Neutrophil (primary cell): ENCODE results near the gene FRMPD4.

Experiments
- H3K27ac ChIP-seq: fragments of 200-600 bp; sonication (generic); 2 replicates; pipeline ENCODE4 v1.5.1; 2016; ENCODE audit warnings: mild to moderate bottlenecking, moderate library complexity
- H3K27me3 ChIP-seq: fragments of 200-600 bp; sonication (generic); 2 replicates; pipeline ENCODE4 v1.6.0; 2016; ENCODE audit warnings: mild to moderate bottlenecking
- H3K36me3 ChIP-seq: fragments of 200-600 bp; sonication (generic); 2 replicates; pipeline ENCODE4 v1.5.1; 2017
- H3K4me1 ChIP-seq, 2 experiments: fragments of 200-600 bp in 1 of 2; sonication (generic) in 1 of 2; 1 replicate in 1 of 2; 2 replicates in 1 of 2; pipeline versions ENCODE4 v1.5.1 to v1.6.1; 2013 to 2016; ENCODE audit warnings: low read depth in 1 of 2, low read length in 1 of 2, mild to moderate bottlenecking in 1 of 2, moderate library complexity in 1 of 2; ENCODE audit not compliant: control insufficient read depth in 1 of 2, insufficient read depth in 1 of 2
- H3K4me3 ChIP-seq, 2 experiments: fragments of 200-600 bp in 1 of 2; sonication (generic) in 1 of 2; 1 replicate in 1 of 2; 2 replicates in 1 of 2; pipeline ENCODE4 v1.5.1; 2013 to 2016; ENCODE audit warnings: low read depth in 1 of 2, low read length in 1 of 2, mild to moderate bottlenecking in 1 of 2, moderate library complexity in 1 of 2
- H3K9me3 ChIP-seq: fragments of 200-600 bp; sonication (generic); 2 replicates; pipeline ENCODE4 v1.5.1; 2016
- CTCF ChIP-seq: fragments of 200-600 bp; sonication (generic); IDR thresholded peaks from 2 replicates; pipeline ENCODE4 v1.5.1; 2016; ENCODE audit warnings: antibody characterized with exemption

Gene FRMPD4

DNA sequence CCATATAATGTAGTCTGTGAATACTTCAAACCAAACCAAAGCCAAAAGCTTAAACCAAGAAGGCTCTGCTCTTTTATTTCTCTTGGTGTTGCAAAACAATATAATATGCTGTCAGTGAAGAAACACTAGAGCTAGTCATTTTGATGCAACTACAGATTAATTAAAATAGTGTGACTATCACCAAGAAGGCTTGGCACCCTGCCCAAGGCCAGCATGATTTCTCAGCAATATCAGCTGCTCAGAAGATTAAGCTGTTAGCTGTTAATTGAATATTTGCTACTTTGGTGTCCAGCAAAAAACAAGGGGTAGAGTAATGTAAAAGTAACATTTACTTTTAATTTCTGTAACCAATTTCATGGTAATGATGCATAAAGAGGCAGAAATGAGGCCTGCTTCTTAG, 548.1 kb downstream of the FRMPD4 start:
- Histone ChIP-seq H3K4me1 (no peaks in the 10 kb centered on the region), H3K9me3 (no peaks in the 10 kb centered on the region), H3K27ac (no peak overlapping the region), H3K4me3 (no peak overlapping the region), H3K27me3 (no peaks in the 10 kb centered on the region), H3K36me3 (no peaks in the 10 kb centered on the region)
- TF ChIP-seq CTCF: no peak

DNA sequence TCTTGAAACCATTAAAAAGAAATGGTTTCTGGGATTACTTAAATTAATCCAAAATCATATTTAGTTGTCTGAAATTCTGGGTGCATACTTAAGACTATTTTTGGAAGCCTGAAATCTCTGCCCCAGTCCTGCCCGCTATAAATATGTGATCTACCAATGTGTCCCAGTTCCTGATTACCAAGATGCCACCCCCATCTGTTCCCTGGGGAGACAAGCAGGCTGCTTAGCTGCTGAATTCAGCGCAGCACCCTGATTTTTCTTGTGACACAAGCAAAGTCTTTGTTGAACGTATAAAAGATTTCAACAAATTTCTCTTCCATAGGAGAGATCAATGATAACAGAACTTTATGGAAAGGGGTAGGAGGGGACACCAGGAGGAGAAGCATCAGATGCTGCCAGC, 552.4 kb downstream of the FRMPD4 start:
- Histone ChIP-seq H3K9me3 (no peaks in the 10 kb centered on the region), H3K4me1 (no peaks in the 10 kb centered on the region), H3K27ac (no peak overlapping the region), H3K4me3 (no peak overlapping the region), H3K36me3 (no peaks in the 10 kb centered on the region), H3K27me3 (no peaks in the 10 kb centered on the region)
- no peak for TF ChIP-seq CTCF

DNA sequence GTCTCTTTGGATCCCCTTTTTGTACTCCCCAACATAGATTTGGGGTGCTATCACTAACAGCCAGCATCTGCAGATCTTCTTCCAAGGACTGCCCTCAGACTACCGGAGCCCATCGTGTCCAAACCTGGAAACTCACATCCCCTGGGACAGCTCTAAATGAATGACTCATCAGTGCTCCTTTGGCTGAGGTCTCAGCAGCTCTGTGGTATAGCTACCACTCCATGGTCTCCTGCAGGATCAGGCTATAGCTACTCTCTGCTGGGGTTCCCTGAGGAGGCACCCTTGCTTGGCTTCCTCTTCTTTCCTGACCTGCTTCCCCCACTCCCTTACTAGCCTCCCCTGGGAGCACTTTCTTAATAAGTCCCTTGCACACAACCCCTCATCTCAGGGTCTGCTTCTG, 555.5 kb downstream of the FRMPD4 start:
- Histone ChIP-seq H3K4me3 (no peak overlapping the region), H3K9me3 (no peaks in the 10 kb centered on the region), H3K4me1 (no peaks in the 10 kb centered on the region), H3K36me3 (no peaks in the 10 kb centered on the region), H3K27me3 (no peaks in the 10 kb centered on the region), H3K27ac (no peak overlapping the region)
- TF ChIP-seq CTCF: no peak

- no peak overlapping the region for H3K27ac ChIP-seq
- no peak for TF ChIP-seq CTCF
- no peaks in the 10 kb centered on the region for H3K27me3 ChIP-seq
- H3K4me3 ChIP-seq: no peak overlapping the region
- H3K9me3 ChIP-seq: no peaks in the 10 kb centered on the region
- no peaks in the 10 kb centered on the region for H3K4me1 ChIP-seq
- no peaks in the 10 kb centered on the region for H3K36me3 ChIP-seq
Observed at GRCh38 chrX:12700745-12701144, 562.5 kb downstream of the FRMPD4 start.

DNA sequence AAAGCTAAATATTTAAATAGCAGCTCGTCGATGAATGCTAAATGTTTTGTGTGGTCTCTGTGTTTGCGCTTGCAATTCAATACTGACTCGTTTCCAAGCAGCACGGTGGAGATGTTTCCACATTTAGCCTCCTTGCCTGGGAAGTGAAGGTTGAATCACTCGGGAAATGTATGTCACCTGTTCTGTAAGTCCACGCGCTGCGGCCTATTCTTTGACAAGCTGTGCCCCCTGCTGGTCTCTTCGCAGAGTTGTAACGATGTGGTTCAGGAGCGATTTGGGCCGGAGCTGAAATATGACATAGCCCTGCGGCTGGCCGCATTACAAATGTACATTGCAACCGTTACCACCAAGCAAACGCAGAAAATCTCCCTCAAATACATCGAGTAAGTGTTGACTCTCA, 563.4 kb downstream of the FRMPD4 start:
- H3K27ac ChIP-seq: no peak overlapping the region

More for the DNA sequence above, 563.4 kb downstream of the FRMPD4 start:
- no peak for TF ChIP-seq CTCF
- H3K9me3 ChIP-seq: no peaks in the 10 kb centered on the region
- no peaks in the 10 kb centered on the region for H3K27me3 ChIP-seq
- H3K4me1 ChIP-seq: no peaks in the 10 kb centered on the region
- H3K36me3 ChIP-seq: no peaks in the 10 kb centered on the region
- no peak overlapping the region for H3K4me3 ChIP-seq
